ENCODE measurements around the gene VPS54.
A peak's percentile ranks its signal among the peaks of the same experiment; 100 is the strongest.
"Not testable (repeated sequence)": the region's sequence is repeated elsewhere in the genome, so short reads cannot be mapped to it uniquely, and the experiment has no call there.

The VPS54 gene

DNA sequence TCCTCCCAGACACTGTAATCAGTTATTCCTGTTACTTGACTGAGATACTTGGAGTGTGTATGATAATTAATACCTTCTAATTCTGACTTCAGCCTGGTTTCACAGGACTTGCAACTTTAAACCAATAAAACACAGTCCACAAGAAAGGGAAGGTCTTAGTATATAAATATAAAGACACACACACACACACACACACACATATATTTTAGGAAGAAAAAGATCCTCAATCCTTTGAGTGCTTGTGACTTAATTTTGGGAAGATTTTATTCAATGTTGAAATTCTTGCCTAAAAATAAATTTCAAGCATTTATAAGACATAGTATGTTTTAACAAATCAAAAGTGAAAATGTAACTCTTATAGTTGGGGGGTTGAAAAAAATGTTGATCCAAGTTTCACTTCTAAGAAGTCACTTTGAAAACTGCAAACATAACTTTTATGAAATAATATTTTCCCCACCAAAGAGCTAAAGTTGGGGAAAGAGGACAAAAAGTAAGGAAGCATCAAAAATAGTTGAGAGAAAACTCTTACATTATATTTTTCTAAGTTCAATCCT, 824 bp upstream of the VPS54 start:
- no peak for DNase-seq

DNA sequence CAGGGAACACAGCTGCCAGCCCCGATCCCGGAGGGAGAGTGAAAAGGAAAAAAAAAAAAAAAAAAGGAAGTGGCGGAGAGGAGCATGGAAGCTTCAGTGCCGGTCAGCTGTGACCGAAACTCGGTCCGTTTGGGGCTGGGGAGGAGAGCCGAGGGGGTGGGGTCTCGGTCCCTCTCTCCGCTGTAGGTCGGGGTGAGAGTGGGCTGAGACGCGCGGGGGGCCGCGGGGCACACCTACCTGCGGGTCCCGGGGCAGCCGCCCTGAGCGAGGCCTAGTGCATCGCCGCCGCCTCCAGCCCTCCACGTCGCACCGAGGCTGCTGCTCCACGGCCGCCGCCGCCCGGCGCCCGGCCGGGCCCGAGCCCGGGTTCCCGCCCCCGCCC, 536 bp downstream of the VPS54 start:
- DNase-seq = peak; percentile 76

DNA sequence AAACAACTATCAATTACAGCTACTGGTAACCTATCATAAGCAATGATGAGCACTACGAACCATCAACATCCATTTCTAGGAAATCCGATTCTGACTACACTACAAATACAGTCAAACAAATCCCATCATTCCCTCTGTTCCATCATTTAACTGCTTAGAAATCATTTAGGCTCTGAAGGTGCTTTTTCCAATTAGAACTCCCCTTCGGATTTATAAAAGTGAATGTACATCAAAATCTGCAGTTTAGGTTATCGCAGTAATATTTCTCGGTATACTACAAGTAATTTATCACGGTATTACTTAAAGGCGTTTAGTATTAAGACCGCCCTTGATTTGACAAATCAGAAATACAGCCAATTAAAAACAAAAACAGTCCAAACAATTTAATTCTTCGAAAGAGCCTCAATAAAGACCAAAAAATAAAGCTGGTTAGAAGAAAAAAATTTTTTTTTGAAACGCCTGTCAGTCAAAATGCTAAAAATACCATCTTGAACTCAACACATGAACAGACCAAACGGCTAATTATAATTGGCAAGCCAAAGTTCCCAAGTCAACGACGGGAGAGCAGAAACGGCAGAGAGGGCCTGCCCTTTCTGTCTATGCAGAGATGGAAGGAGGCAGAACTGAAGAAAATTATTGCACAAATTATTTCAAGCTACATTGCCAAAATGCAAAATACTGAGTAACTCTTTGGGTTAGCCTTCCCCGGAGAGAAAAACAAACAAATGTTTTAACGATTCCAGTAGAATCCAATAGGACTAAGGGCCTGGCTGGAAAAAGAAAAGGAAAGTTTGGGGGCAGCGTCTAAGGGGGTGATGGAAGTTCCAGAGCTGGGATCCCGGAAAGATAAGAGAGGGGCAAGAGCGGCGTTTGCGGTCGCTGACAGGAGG, 1.2 kb downstream of the VPS54 start:
- peak; percentile 66 for DNase-seq

DNA sequence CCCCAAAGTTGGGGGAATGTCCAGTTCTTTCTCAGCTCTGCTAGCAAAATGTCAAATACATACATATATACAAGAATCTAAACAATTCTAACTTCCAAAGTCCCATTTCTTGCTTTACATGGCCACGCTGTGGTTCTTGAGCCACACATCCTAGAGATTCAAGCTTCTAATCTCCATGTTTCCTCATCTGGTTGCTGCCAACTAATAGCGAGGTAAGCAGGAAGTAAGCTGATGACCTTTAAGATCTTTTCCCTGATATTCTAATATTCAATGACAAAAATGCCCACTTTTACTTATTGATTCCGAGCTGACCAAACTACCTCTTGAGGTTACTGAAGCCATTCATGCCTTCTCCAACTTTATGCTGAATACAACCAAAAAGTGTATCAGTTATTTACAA, 3.3 kb downstream of the VPS54 start:
- no peak for DNase-seq

DNA sequence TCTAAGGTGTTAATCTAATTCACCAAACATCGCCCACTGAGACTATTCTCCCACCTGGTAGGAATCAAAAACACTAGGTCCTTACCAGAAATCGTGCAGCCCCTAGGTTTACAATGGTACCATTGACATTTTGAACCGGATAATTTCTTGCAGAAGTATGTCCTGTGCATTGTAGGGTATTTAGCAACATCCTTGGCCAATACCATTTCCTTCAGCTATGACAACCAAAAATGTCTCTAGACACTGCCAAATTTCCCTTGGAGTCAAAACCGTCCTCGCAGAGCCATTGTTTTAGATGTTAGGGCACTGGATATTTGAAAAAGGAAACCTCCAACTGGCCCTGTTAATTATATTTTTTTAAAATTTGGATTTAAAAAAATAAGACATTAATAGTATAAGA, 3.8 kb downstream of the VPS54 start:
- no peak for DNase-seq

DNA sequence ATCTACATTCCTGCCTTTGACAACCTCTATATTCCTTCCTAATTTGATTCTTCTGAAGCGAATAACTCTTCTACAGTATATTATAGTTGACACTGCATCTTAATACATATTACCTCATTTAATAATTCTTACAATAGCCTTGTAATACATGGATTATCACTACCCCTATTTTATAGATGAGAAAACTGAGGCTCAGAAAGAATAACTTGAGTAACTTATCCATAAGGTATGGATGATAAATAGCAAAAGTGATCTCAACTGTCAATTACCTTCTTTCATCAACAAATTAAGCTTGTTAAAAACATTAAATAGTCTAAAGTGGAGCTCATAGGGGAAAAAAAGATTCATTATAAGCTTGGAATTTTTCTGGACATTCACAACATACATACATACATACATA, 4.6 kb downstream of the VPS54 start:
- DNase-seq = no peak

DNA sequence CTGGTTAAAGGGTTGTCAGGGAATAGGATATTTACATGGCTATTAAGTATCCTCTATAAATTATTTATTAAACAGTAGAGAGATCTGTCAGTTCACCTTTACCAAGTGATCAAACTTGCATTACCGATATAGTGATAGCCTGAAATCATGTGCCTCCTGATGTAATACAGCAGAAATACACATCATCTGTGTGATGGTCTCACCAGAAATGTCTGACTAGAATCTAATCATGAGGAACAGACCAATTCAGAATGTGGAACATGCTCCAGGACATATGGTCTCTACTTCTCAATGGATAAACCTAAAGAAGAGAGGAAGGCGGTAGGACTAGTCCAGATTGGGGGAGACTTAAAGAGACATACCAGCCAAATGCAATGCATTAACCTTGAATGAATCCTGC, 6.2 kb downstream of the VPS54 start:
- DNase-seq = peak; percentile 36

DNA sequence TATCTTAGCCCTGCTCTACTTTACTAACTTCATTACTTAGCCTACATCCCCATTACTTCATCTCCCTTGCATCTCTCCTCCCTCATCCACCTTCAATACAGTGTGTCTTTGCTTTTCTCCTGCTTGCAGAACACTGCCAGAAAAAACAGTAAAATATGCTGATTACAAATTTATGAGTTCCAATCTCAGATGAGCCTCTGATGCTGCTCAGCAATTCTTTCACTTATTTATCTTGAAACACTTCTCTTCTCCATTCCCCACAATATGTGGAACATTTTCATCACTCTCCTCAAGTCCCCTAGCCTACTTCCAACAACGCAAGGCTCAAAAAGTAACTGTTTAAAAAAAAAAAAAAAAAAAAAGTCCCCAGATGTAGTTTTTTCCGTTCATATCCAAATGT, 7.1 kb downstream of the VPS54 start:
- DNase-seq = no peak

DNA sequence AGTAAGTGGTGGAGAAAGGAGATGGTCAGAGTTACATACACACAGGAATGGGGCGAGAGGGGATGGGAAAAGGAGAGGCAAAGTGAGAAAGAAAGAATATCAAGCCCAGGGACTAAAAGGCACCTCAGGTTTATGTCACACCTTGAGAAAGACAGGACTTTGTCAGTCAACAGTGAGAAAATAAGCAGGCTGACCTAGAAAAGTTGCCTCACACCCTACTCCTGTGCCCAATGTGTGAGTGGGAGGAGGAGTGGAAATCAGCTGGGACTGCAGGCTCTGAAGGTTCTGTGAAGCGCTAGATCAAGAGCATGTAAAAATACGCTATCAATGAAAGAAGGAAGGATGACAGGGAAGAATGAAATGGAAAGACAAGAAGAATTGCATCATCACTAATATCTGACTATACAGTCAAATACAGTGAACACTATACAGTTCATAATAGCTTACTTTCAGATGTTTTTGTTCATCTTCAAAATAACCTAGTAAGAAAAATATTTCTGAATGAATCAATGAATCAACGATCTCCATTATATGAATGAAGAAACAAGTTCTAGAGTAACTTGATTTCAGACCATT, 10.7 kb downstream of the VPS54 start:
- no peak for DNase-seq

DNA sequence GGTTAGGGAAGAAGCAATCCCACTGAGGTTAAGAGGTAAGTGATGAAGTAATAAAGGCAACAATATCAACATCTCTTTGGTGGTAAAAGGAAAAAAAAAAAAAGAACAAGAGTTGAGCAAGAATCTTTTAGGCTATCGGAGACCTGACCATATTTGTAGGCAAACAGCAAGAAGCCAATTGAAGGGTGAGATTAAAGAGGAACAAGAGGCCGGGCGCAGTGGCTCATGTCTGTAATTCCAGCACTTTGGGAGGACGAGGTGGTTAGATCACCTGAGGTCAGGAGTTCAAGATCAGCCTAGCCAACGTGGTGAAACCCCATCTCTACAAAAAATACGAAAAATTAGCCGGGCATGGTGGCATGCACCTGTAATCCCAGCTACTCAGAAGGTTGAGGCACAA, 11.3 kb downstream of the VPS54 start:
- no peak for DNase-seq

DNA sequence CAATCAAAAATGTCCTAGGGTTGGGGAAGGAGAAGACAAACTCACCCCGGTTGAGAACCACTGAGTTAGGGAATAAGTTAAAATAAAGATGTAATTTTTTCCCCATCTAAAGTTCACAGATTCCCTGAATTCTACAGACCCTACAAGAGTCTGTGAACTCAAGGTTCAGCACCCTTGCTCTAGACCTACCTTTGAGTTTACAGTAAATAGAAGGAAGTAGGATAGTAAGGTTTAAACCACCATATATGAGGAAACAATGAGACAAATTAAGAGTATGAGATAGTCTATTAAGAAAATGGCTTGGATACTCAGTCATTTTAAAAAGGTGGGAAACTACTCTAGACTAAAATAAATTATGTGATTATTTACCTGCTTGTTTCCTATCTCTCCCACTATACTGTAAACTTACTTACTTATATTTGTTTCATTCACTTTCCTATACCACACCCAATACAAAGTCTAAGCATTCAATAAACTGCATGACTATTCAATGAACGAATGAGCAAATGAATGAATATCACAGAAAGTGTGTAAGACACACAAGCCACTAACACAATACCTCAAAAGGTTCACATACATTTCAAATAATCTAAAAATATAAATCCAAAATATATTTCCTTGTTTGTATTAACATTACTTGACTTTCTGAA, 13.4 kb downstream of the VPS54 start:
- no peak for DNase-seq

DNA sequence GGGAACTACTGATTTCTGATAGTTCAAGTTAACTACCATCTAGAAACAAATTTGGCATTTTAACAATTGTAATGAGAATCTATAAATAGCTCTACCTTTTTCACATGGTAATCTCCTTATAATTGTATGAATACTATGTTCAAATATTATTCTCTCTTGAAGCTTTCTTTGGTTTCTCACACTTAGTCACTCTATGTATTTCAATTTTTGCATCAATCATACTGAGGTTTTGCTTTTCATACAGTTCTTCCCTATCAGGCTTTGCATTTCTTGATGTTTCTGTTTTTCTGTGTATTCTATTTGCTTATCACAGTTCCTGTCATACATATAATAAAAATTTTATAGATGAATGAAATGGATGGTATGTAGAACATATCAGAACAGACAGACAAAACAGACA, 16.0 kb downstream of the VPS54 start:
- DNase-seq = no peak

DNA sequence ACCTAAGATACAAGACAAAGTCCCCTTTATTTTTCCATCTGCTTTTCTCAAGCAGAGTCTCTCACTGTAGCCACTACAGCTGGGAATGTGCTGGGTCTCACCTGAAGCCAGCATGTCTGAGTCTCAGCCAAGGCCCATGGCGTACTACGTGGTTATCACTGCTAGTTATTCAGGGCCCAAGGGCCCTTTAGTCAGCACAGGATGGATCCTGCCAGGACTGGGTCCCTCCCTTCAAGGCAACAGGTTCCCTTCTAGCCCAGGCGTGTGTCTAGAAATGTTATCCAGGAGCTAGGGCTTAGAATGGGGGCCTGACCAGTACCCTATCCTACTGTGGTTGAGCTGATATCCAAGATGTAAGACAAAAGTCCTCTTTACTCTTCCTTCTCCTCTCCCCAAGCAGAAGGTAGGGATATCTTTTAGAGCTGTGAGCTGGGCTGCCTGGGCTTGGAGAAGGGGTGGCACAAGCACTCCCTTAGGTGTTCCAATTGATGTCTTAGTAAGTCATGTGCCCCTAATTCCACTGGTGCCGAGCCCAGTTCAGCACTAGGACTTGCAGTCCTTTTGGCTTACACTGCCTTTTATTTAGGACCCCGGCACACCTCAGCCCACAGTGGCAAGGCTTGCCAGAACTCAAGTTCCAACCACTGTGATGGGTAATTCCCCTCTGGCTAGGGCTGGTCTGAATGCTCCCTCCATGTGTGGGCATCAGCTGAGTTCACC, 17.7 kb downstream of the VPS54 start:
- DNase-seq = no peak

DNA sequence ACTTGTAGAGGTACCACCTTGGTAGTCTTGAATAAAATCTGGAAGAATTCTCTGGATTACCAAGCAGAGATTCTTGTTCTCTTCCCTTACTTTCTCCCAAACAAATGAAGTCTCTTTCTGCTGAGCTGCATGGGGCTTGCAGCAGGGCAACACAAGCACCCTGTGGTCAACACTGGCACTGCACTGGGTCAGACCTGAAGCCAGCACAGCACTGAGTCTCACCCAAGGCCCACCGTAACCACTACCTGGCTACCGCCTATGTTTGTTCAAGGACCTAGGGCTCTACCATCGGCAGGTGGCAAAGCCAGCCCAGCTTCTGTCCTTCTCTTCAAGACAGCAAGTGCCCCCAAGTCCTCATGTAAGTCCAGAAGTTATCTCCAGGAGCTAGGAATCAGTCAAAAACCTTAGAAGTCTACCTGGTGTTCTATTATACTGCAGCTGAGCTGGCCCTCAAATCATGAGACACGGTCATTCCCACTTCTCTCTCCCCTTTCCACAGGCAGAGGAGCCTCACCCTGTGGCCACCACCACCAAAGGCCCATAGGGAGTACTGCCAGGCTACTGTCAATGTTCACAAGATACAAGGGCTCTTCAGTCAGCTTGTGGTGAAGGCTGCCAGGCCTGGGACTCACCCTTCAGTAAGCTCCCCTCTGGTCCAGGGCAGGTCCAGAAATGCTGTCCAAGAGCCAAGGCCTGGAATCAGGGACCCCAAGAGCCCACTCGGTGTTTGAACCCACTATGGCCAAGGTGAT, 18.4 kb downstream of the VPS54 start:
- no peak for DNase-seq

DNA sequence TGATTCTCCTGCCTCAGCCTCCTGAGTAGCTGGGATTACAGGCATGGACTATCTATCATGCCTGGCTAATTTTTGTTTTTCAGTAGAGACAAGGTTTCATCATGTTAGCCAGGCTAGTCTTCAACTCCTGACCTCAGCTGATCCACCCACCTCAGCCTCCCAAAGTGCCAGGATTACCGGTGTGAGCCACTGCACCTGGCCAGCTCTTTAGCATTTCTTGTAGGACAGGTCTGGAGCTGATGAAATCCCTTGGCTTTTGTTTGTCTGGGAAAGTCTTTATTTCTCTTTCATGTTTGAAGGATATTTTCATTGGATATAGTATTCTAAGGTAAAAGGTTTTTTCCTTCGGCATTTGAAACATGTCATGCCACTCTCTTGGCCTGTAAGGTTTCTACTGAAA, 20.2 kb downstream of the VPS54 start:
- DNase-seq = no peak

DNA sequence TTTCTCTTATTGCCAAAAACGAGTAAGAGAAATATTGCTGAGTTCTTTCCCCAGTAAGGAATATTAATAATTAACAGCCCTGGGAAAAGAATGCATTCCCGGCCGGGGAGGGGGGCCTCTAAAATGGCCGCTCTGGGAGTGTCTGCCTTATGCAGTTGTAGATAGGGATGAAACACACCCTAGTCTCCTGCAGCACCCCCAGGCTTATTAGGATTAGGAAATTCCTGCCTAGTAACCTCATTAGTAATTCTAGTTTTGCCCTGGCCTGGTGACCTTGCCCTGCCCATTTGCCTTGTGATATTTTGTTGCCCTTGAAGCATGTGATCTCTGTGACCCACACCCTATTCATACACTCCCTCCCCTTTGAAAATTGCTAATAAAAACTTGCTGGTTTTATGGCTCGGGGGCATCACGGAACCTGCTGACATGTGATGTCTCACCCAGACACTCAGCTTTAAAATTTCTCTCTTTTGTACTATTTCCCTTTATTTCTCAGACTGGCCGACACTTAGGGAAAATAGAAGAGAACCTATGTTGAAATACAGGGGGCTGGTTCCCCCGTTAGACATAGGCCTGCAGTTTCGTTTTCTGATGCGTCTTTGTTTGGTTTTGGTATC, 22.5 kb downstream of the VPS54 start:
- not testable (repeated sequence) for DNase-seq

DNA sequence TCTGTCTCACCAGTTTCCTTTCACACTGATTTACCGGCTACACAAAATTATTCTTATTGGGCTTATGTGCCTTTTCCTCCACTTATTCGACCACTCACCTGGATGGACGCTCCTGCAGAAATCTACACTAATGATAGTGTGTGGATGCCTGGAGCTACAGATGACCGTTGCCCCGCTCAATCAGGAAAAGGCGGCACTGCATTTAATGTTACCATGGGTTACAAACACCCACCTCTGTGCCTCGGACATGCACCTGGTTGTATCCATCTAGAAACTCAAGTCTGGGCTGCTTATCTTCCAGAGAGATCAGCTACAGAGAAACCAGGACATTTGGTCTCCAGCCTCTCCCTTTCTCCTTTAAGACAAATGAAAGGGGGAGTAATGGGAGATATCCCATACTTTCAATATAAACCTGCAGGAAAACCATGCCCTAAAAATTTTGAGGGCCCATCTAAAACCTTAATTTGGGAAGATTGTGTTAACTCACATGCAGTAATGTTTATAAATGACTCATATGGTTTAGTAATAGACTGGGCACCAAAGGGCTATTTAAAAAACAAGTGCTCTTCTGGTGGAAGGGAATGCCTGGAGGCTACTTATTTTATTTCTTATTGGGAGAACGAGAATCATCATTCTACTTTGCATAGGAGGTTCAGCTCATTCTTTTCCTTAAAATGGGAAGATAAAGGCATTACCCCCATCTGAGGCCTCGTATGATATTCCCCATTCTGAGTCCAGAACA, 24.7 kb downstream of the VPS54 start:
- DNase-seq = not testable (repeated sequence)

DNA sequence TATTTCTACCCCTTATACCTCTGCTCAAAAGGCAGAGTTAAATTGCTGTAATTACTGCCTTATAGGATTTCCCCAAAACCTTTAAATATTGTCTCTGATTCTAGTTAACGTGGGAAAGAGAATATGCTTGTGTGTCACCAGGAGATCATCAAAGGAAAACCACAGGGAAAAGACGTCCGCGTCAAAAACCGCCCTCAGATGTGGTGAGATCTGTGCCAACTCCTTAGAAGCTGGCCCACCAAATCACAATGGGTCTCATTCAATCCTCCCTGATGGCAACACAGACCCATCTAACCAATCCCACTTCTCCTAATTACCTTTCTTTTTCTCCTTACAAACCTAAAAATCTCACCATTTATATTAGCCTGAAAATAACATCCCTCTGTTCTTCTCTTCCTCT, 25.4 kb downstream of the VPS54 start:
- DNase-seq = no peak

DNA sequence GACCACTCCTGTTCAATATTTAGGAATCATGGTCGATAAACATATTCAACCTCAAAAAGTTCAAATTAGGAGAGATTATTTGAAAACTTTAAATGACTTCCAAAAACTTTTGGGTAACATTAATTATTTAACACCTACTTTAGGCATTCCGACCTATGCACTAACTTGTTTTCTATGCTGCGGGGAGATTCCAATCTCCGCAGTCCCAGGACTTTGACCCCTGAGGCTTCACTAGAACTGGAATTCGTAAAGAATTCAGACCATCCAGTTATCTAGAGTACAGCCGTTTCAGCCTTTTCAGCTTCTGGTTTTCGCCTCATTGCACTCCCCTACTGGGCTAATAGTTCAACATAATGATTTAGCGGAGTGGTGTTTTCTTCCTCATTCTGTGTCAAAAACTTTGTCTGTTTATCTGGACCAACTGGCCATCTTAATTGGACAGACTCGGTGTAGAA, 26.1 kb downstream of the VPS54 start:
- DNase-seq = not testable (repeated sequence)

DNA sequence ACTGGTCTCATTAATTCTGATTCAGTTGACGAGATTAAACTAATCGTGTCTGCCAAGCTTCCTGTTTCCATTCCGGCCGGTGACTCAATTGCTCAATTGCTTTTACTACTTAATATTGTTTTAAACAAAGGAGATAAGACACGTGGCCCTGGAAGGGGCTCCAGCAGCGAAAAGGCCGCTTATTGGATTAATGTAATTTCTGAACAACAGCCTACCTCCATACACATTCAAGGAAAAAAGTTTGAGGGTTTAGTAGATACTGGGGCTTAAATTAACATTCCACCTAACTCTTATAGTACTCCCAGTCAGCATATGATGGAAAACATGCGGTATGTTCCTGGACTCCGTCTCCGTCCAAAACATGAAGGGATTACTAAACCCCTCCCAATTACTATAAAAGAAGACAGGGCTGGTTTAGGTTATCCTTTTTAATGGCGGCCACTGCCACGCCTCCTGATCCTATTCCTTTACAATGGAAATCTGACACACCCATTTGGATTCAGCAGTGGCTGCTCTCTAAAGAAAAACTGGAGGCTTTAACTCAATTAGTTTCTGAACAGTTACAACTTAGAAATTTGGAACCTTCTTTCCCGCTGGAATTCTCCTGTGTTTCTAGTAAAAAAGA, 27.1 kb downstream of the VPS54 start:
- peak; percentile 98 for DNase-seq
